AG04449 (cell line): ENCODE data around the gene ALB.

Experiments used
- CTCF ChIA-PET: fragments of 350-600 bp; formaldehyde crosslinking; extraction: SDS; loops from one replicate; lab custom pipeline; 2021; ENCODE audit warnings: antibody characterized with exemption; lab: Yijun Ruan, JAX
- POLR2A ChIA-PET: fragments of 400-600, 350-600 bp; formaldehyde crosslinking; extraction: SDS; loops from one replicate; lab custom pipeline; 2020; ENCODE audit warnings: antibody characterized with exemption, inconsistent platforms; lab: Yijun Ruan, JAX
- DNase-seq: peaks from one replicate; pipeline ENCODE4 v3.0.0-alpha.2; 2010; ENCODE audit warnings: low read depth, low spot score
- H3K4me3 ChIP-seq: 2 replicates; pipeline ENCODE4 v1.5.1; 2011; ENCODE audit warnings: low read depth, mild to moderate bottlenecking, control low read depth, low read length
- CTCF ChIP-seq: IDR thresholded peaks from one replicate; pipeline ENCODE4 v1.5.1; 2011; ENCODE audit warnings: mild to moderate bottlenecking, moderate library complexity, low read length, control low read depth, inconsistent platforms; ENCODE audit not compliant: insufficient read depth; ENCODE audit errors: missing control alignments

ALB gene

GRCh38 chr4:73440653-73441052 is 36.6 kb downstream of the ALB start:
- no peak for TF ChIP-seq CTCF

GRCh38 chr4:73442275-73442674 is 38.2 kb downstream of the ALB start:
- ChIA-PET CTCF (interaction anchor here (2.8 kb wide), 1 partner anchor 8 kb away, joined by 11 read pairs; no protein-coding TSS in a partner anchor), POLR2A (no interaction called here)
- no peak overlapping the region for H3K4me3 ChIP-seq
- TF ChIP-seq CTCF = no peak
- DNase-seq = no peak

More at GRCh38 chr4:73440653-73441052, 36.6 kb downstream of the ALB start:
- CTCF ChIA-PET = no interaction called here
- DNase-seq = no peak
- POLR2A ChIA-PET = no interaction called here
- no peak overlapping the region for H3K4me3 ChIP-seq

- TF ChIP-seq CTCF = no peak
- CTCF ChIA-PET = interaction anchor here (1.6 to 2.8 kb wide), 3 partner anchors 9 to 132 kb away, joined by 5 to 11 read pairs (median 10); no protein-coding TSS in a partner anchor
- H3K4me3 ChIP-seq = no peak overlapping the region
- POLR2A ChIA-PET = no interaction called here
- no peak for DNase-seq
Measured at GRCh38 chr4:73443224-73443623, 39.1 kb downstream of the ALB start.

- H3K4me3 ChIP-seq = no peak overlapping the region
- ChIA-PET CTCF (interaction anchor here (0.7 to 4.6 kb wide), 20 partner anchors 8 to 715 kb away, joined by 3 to 53 read pairs (median 4); partner anchors contain the start of gene AFP), POLR2A (no interaction called here)
- TF ChIP-seq CTCF = no peak
- DNase-seq = no peak
Measured at GRCh38 chr4:73445383-73446335, 41.6 kb downstream of the ALB start.

- TF ChIP-seq CTCF = peak; percentile 55
- DNase-seq = no peak
- CTCF ChIA-PET = interaction anchor here (0.7 to 4.6 kb wide), 22 partner anchors 9 to 715 kb away, joined by 3 to 53 read pairs (median 4); partner anchors contain the start of gene AFP
- no peak overlapping the region for H3K4me3 ChIP-seq
- POLR2A ChIA-PET = no interaction called here
Measured at GRCh38 chr4:73446336-73446938, 42.4 kb downstream of the ALB start.

- no peak for TF ChIP-seq CTCF
- no peak for DNase-seq
- H3K4me3 ChIP-seq = no peak overlapping the region
- POLR2A ChIA-PET = no interaction called here
- CTCF ChIA-PET = interaction anchor here (0.6 to 4.6 kb wide), 6 partner anchors 14 to 195 kb away, joined by 3 to 53 read pairs (median 3); partner anchors contain the start of gene AFP
Measured at GRCh38 chr4:73447671-73448070, 43.6 kb downstream of the ALB start.
